Activated naive CD4-positive, alpha-beta T cell (primary cell): Measurements from ENCODE around the gene AJAP1.
"Not testable (repeated sequence)": the region's sequence is repeated elsewhere in the genome, so short reads cannot be mapped to it uniquely, and the experiment has no call there.

Source experiments
- DNase-seq, 4 experiments: peaks; one replicate each; lab custom pipeline; 2025; lab: John Stamatoyannopoulos, UW

AJAP1 gene, protein sequence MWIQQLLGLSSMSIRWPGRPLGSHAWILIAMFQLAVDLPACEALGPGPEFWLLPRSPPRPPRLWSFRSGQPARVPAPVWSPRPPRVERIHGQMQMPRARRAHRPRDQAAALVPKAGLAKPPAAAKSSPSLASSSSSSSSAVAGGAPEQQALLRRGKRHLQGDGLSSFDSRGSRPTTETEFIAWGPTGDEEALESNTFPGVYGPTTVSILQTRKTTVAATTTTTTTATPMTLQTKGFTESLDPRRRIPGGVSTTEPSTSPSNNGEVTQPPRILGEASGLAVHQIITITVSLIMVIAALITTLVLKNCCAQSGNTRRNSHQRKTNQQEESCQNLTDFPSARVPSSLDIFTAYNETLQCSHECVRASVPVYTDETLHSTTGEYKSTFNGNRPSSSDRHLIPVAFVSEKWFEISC

DNA sequence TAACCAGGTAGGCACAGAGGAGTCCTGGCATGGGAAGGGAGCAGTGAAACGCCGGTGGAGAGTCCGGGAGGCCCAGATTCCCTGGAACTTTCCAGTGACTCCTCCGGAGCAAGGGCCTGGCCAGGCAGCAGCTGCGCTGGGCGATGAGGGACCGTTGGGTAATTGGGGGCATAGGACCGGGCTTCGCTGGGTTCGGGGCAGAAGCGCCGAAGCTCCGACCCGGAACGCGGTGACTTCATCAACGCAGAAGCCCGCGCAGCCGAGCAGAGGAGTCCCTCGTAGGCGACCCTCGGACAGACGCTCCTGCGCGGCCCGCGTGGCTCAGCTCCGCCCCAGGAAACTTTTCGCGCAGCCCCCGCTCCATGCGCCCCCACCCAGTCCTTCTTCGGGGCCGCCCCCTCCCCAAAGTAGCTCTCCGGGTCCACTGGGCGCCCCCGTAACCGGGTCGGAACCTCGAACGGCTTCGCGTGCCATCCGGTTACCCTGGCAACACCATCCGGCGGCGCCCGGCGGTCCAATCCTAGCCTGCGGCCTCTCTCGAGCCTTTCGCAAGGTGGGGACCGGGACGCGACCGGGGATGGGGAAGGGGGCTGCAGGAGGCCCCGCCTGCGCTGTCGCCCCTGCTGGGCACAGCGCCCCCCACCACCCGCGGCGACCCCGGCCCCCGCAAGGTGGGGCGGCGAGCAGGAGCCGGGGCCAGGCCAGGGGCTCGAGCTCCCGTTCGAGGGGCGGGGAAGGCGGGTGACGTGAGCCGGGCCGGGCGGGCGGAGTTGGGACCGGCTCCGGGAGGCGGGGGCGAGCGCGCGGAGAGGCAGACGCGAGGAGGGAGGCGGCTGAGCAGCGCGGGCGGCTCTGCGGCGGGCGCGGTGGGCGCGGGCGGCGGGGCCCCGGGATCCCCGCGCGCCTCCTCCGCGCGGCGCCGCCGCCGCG, at the start of gene AJAP1:
Gene AJAP1 (plus strand): TSS at position 814 of the 930 bp plus-strand sequence. CDS start 817 bp downstream, outside the sequence.
- no peak for DNase-seq

DNA sequence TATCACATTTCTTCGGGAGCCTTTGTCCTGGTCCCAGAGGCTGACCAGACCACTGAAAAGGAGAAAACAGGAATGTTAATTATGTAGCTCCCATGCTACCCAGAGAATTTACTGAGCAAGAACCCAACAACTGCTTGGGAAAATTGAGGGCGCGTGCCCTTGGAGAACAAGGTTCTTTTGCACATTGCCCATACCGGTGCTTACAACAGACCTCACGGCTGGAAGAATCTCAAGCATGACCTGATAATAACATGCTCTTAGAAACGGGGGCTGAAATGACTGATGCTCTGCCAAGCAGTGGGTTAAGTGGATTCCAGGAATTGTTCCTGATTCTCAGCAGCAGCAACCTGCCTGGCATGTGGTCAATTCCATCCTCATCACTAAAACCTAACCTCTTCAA, 49.3 kb upstream of the AJAP1 start:
- DNase-seq, result no peak

DNA sequence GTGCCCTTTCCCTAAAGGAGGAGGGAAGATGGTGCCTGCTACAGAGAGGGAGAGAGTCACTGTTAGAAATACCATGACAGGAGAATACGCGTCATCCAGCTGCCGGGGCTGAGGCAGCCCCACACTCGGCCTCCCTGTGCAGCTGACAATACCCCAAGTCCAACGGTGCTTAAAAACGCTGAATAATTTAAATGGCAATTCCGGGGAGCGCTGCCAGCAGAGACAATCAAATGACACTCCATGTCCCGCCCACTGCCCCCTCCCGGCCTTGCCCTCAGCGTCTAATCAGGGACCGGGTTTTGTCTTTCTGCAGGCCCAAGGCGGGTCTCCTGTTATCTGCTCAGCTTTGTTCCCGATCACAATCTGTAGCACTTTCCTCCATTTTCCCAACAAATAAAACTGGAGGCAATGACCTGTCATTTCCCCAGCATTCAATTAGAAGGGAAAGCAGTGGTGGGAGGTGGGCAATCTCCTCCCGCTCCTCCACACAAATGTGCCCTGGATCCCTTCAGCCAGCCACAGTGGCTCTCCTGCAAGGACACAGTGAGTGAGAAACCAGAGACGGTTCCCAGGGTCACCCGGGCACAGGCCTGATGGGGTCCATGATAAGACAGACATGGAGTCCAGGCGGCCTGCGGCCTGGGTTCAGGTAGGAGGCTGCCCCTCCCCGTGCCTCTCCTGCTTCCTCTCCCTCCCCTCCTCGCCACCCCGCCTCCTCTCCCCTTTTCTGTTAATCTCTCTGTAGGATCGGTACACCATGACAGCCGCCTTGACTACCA, 42.7 kb upstream of the AJAP1 start:
- DNase-seq, result no peak

DNA sequence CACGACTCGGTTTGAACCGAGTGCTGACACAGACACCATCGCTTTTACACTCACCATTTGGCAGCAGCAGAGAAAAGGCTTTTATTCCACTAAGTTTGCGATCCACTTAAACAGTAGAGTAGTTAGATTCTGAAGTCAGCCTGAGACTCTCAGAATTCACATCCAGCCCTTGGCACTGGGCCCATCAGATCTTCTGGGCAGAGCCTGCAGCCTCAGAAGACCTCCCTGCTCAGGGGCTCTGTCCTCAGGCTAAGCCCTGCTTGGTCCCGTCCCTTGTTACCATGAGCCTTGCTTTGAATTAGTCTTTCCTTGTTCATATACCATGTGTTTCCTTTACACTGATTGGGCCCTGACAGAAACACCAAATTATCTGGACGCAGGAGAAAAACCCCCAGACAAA, 41.4 kb upstream of the AJAP1 start:
- no peak for DNase-seq

DNA sequence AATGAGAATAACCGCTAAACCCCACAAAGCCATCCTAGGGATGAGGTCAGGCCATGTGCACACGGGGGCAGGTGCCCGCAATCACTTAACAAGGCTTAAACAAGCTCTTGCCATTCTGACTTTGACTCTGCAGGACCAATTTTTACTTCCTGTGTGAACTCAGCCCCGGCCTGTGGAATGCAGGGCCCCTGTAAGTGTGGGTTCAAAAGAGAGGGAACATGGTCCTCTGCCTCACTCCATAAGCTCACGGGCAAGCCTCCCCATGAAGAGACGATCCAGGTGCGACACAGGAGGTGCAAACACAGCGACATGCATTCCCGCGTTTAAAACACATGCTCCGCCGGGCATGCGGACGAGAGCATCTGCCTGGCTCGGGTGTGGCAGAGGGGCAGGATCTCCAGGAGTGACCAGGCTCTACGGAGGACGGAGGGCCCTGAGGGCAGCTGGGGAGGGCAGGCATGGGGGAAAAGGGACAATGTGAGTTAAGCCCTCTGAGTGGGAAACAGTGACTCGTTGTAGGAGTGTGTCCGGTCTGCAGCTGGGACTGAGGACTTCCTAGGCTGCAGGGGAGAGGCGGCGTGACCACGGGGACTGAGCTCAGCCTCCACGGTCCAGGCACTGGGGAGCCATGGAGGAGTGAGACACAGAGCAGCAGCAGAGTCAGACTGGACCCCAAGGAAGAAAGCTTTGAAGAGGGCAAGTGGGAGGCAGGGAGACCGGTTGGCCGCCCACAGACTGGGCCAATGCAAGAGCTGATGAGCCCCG, 40.6 kb upstream of the AJAP1 start:
- DNase-seq, result no peak

DNA sequence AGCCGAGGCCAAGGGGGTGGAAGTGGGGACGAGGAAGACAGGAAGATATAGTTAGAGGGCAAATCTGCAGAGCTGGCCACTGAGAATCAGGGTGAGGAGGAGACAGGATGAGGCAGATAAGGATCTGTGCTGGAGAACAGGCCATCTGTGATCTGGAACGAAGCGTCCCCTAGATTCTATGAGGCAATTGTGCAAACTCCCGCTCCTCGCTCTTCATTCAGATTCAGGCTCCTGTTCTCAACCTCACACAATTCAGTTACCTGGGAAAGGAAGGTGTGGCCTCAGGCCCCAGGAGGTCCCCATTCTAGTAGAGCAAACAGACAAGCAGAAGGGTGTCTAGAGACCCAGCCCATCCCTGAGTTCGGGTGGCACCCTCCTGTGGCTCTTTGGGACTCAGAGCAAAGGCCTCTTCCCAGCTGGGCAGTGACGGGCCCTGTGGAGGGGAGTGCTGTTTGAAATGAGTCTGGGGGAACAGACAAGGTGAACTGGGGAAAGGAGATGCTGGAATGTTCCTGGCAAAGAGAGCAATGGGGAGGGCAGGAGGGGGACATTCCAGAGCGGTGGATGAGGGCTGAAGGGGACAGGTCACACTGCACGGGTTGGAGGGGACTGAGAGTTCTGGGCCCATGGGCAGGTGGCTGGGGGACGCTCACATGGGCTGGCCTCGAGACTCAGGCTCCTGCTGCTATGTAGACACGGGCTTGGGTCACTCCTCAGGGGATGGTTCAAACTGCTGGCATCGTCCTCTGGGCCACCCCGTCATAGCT, 39.9 kb upstream of the AJAP1 start:
- DNase-seq, result no peak

DNA sequence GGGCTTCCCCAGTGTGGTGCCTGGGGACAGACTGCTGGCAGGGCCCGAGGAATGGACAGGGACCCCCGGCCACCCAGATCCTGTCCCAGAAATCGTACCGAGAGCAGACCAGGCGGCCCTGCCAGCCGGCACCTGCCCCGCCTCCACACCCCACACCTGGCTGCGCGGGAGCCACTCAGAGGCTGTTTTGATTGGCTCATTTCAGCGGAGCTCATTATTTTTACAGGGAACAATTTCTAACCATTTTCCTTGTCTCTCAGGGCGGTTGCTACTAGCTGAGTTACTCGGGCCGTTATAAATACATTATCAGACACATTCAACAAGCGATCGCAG, 39.3 kb upstream of the AJAP1 start:
- no peak for DNase-seq

DNA sequence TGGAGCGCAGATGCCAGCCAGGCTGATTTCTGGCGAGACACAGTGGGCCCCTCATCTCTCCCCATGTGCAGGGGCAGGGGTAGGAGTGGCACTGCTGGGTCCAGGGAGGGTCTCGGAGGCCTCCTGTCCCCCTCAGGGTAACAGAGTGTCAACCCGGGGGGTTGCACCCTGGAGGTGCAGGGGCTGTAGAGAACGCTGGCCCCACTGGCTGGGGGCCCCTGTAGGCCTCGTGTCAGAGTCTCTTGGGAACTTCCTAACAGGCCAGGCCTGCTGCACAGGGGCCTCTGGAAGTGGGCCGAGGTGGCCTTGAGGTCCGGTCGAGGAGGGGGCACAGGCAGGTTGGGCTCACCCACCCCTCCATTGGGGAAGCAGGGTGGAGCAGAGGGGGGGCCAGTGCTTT, 38.9 kb upstream of the AJAP1 start:
- DNase-seq, result no peak

DNA sequence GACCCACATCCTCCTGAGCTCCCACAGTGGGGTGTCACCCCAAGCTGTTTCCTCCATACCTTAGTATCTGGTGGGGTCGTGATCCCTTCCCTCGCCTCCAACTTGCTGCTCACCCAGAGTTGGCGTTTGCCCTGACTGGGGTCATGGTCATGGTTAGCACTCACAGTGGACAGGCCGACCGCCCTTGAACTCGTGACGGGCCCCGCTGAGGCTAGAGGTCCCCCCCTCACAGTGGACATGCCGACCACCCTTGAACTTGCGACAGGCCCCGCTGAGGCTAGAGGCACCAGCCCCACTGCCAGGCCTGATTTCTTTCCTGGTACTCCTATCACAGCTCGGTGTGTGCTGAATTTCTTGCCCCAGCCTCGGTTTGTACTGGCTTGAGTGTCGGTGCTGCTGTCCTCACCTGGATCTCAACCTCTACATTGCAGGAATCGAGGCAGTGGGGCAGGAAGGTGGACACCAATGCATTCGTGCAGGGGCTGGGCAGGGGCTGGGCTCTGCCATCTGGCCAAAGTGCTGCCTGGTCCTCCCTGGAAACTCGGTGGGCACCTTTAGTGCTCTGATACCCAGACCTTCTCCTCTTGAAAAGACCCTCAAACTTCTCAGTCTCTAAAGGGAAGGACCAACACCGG, 37.5 kb upstream of the AJAP1 start:
- DNase-seq, result no peak

DNA sequence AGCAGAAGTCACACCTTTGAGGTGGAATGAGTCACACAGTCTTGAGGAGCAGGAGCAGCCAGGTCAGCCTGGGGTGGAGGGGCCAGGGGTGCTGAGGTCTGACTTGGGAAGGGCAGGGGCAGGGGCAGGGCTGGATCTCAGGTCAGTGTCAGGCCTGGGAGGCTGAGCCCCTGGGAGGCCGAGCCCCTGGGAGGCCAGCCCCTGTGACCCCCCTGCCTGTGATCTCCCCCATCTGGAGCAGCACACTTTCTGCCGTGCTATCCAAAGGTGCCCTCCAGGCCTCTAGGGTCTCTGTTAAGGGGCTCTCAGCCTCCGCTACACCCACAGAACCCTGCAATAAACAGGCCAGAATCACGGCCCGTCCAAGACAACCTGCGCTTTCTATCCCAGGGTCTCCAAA, 36.9 kb upstream of the AJAP1 start:
- no peak for DNase-seq

DNA sequence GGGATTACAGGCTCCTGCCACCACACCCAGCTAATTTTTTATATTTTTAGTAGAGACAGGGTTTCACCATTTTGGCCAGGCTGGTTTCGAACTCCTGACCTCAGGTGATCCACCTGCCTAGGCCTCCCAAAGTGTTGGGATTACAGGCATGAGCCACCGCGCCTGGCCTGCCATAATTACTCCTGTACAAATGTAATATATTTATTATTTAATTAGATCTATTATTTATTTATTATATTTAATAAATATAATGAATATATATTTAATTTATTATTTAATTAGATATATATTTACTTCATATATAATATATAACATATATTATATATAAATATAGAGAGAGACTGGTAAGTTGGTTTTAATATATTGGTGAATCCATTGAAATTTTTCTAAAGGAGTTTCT, 35.6 kb upstream of the AJAP1 start:
- not testable (repeated sequence) for DNase-seq

DNA sequence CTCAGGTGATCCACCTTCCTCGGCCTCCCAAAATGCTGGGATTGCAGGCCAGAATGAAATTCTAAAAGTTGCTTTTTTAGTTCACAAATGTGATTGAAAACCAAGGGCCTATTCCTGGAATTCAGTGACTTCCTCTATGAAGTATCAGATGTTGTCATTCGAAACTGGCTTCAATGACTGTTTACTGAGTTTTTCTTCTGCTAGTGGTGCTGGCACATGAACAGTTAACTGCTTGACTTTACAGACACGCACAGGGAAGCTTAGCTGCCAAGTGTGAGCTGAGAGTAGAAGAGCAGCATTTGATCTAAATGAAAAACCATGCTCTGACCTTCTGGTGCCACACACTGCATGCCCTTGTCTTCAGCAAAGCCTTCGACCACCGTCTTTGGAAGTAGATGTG, 32.8 kb upstream of the AJAP1 start:
- DNase-seq, result no peak

DNA sequence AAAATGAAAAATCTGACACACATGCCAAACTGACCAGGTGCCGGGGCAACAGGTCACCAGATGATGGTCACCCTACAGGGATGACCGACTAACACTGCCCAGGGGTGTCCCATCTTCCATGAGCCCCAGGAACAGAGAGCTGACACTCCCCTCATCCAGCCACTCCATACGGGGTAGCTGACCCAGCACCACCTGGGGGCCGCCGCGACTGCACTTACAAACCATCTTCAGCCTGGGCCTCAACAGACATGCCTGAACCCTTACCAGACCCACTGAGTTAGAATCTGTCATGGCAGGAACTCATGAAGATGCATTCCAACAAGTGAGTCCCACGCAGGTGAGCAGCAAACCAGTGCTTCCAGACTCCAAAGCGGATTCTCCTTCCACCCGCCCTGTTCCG, 31.6 kb upstream of the AJAP1 start:
- DNase-seq, result no peak

DNA sequence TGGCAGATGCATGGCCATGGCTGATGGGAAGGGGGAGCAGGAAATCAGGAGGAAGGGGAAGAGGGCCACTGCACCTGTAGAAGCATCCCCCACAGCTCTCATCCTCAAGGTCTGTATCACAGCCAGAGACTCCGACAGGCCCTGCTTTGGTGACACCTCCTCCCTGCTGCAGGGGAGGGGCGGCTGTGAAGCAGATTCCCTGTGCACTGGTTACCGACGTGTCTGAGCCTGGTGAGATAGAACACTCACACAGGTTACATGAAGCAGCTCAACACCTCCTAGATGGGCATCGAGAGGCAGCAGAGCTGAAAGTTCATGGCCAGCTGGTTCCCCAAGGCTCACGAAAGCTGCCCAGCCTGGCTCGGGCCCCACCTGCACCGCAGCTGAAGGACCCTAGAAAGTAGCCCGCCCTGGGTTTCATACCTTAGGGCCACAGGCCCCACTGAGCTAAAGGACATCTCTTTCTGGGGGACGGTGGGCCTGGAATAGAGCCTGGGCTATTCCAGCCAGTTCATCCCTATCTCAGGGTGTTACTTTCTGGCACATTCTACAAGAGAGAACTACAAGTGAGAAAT, 30.2 kb upstream of the AJAP1 start:
- DNase-seq, result no peak

DNA sequence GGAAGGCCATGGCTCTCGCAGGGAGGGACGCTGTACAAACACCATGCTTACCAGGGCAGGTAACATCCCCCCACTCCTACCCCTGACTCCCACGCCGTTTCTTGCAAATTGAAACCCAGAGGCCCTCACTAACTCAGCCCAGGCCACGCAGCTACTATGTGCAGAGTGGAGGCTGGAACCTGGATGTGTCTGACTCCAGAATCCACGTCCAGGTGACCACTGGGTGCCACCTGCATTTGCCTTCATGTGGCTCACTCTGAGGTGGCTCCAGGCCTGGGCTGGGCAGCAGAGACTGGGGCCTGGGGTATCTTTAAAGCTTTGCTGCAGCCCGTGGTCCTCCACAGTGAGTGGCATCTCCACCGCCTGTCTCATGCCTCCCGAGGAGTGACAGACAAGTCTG, 29.6 kb upstream of the AJAP1 start:
- DNase-seq, result no peak

DNA sequence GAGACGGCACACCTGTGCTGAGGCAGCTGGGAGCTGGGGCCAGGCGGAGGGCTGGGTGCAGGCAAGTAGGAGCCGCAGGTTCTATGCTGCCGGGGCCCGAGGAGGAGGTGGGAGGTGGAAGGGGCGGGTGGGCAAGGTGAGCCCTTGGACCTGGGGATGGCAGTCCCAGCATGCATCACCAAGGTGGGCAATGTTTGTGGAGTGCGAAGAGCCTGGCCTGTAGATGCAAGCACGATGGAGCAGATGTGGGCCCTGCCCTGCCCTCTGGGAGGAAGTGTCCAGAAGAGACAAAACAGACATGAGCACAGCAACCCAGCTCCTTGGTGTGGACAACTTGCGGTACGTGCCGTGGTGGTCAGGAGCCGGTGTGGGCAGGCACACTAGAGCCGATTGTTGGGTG, 28.3 kb upstream of the AJAP1 start:
- DNase-seq, result no peak

DNA sequence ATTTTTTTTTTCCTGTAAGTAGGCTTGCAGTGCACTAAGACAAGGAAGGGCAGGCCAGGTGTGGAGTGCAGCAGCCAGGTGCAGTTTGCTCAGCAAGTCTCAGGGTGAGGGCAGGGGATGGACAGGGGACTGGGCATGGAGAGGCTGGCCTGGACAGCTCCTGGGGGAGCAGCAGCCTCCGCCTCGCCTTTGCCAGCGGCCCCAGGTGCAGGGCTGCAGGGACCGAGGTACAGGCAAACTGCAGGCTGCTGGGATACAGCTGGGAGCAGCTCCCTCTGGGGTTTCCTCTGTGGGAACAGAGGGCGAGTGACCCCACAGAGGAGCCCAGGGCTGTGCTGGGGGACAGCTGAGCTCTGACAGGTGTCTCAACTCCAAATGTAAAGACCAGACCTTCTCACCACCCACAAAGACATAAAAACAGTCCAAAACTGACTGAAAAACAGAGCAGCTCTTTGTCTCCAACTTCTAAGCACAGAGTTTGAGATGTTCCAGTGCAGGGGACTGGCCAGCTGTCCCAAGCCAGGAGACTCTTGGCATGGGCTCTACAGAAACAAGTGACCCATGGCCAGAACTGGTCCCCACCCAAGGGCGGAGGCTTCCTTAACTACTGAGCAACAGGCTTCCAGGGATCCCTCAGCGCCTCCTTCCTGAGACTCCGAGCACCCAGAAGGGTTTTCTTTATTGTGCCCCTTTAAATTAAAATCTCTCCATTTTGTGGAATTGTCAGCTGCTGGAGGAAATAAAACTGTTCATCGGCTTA, 27.7 kb upstream of the AJAP1 start:
- DNase-seq, result no peak

DNA sequence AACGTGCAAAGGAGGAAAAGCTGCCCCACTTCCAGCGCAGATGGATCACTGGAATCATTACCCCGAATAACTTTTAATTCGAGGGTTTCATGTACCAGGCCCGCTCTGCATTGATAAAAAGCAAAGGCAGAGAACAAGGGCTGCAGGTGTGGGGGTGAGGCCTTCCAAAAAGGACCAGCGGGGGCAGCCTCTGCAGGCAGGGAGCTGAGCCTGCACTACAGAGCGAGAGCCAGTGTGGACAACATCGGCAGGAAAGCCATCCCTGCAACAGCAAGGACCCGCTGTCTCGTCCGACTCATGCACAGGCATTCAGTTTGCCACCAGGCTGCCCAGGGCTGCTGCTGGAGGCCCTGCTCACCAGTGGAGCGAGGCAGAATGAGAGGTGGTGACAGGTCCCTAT, 27.1 kb upstream of the AJAP1 start:
- DNase-seq, result no peak

DNA sequence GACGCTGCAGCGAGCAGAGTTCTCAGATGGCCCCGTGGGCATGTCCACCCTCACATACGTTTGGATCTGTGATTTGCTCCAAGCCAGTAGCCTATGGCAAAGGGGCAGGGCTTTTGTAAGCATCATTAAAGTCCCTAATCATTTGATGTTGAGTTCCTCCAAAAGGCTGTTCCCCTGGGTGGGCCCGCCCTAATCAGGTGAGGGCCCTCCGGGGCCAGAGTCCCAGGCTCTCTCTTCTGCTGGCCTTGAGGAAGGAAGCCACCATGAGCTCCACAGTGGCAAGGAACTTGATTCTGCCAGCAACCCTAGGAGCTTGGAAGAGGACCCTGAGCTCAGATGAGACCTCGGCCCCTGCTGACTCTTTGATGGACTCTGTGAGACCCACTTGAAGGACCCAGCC, 25.4 kb upstream of the AJAP1 start:
- DNase-seq, result no peak
